Gastrocnemius medialis (tissue), 4 donors: ENCODE data around the gene SGO2. TPM values are rescaled to one million over a fixed set of nuclear protein-coding genes. Genes with fewer than 3 reads are reported as not detected.

ENCODE experiments used
- ATAC-seq, 2 donors: fragments of 150-250 bp; one replicate each; pipeline ENCODE4 v1.9.1; 2016
- DNase-seq, 2 donors: peaks; one replicate each; pipeline ENCODE4 v3.0.0-alpha.2; 2019
- H3K27ac ChIP-seq, 4 donors: fragments of 200-600 bp; sonication (generic); 1 replicate in 1 of 4; 2 replicates in 3 of 4; pipeline ENCODE4 v1.5.1; 2016 to 2018; ENCODE audit warnings: mild to moderate bottlenecking in 2 of 4, moderate library complexity in 1 of 4
- H3K27me3 ChIP-seq, 3 donors: fragments of 200-600 bp; sonication (generic) in 2 of 3; 1 replicate in 1 of 3; 2 replicates in 2 of 3; pipeline versions ENCODE4 v1.5.1 to v1.6.0; 2016 to 2019; ENCODE audit warnings: mild to moderate bottlenecking in 1 of 3, moderate library complexity in 1 of 3
- H3K36me3 ChIP-seq, 2 donors: fragments of 200-600 bp; sonication (generic) in 1 of 2; one replicate each; pipeline ENCODE4 v1.5.1; 2017 to 2018
- H3K4me1 ChIP-seq, 2 donors: fragments of 200-600 bp; sonication (generic) in 1 of 2; one replicate each; pipeline ENCODE4 v1.5.1; 2016 to 2017; ENCODE audit warnings: mild to moderate bottlenecking in 2 of 2
- H3K4me3 ChIP-seq, 4 donors: fragments of 200-600 bp; sonication (generic) in 3 of 4; 1 replicate in 1 of 4; 2 replicates in 3 of 4; pipeline ENCODE4 v1.5.1; 2016 to 2019; ENCODE audit warnings: mild to moderate bottlenecking in 2 of 4
- H3K9me3 ChIP-seq, 3 donors: fragments of 200-600 bp; sonication (generic) in 2 of 3; 1 replicate in 1 of 3; 2 replicates in 2 of 3; pipeline ENCODE4 v1.5.1; 2016 to 2019
- CTCF ChIP-seq, 5 experiments: fragments of 450-650 bp in 3 of 5; fragments of 200-600 bp in 2 of 5; sonication (generic) in 2 of 5; IDR thresholded peaks in 4 of 5; conservative IDR thresholded peaks in 1 of 5; 1 replicate in 4 of 5; 2 replicates in 1 of 5; pipeline ENCODE4 v1.5.1; 2016 to 2019; ENCODE audit warnings: antibody characterized with exemption in 5 of 5, mild to moderate bottlenecking in 3 of 5, moderate library complexity in 3 of 5
- POLR2A ChIP-seq, 2 donors: fragments of 450-650 bp; IDR thresholded peaks; one replicate each; pipeline ENCODE4 v1.6.1; 2017; ENCODE audit warnings: antibody characterized with exemption in 2 of 2, mild to moderate bottlenecking in 2 of 2, moderate library complexity in 2 of 2
- in situ Hi-C, 4 donors: fragments of 200-750 bp; cut with MboI; loops; one replicate each; pipeline versions ENCODE4 v1.15.0 to v1.8.0; 2017; ENCODE audit warnings: low sequenced_read_pairs in 4 of 4
- intact Hi-C: fragments of 100-400 bp; cut with DNase I; formaldehyde crosslinking; loops from one replicate; pipeline ENCODE4 v1.15.1; 2023; ENCODE audit warnings: low total_unique reads
- total RNA-seq, 4 donors: library from RNA; depleted of rRNA; stranded (reverse); fragments of >200 nt; gene quantifications; one replicate each; pipeline versions ENCODE4 v1.1.0 to v1.2.3, GENCODE V29; 2016

Gene SGO2
- total RNA-seq, 4 donors from 2014 or later, result 0.61 to 2.6 (median 0.70) TPM

DNA sequence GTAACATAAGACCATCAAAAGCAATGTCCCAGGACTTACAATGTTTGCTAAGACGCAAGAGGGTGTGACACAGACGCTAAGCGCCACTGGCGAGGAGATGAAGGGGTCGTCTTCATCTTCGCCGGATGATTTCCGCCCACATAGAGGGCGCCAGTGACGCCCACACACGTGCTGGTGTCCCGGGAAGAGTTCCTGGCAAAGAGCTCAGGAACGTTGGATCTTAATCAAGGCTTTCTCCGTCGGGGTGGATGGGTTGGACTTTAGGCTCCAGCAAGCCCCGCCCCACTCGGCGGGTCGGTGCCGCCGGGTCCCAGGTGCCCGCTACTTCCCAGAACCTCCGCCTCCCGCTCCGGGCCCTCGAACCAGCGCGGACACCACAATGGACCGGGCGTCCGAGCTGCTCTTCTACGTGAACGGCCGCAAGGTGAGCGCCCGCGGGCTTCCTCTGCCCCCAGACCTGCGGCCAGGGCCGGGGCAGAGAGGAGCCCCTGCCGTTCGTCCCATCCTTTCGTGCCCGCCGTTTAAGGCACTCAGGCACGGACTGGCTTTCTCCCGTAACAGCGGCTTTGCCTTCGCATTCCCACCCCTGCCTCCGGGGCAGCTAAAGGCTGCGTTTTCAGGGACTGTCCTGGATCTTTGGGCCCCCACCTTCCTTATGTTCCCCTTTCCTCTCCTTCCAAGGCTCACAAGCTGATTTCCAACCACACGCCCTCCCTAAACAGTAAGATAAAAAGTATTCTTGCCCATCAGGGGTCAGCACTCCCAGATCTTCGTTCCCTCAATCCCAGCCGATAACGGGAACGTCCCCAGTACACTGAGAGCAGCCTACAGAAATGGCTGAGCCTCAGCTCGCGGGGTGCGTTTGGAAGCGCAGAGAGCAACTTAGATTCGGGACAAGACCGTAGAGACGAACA, 60.0 kb downstream of the SGO2 start, which contains the start of gene AOX1:
AOX1 (plus strand) TSS at position 285 of the 914 bp plus-strand sequence; CDS start at position 380, 95 bp downstream.
- Histone ChIP-seq H3K4me3 (peak within 1 kb of the TSS; percentile 55 to 68 (median 59)), H3K4me1 (peaks cover 0 to 5% of the 10 kb centered on the region in 2 donors), H3K9me3 (no peaks in the 10 kb centered on the region), H3K27me3 (no peaks in the 10 kb centered on the region), H3K36me3 (no peaks in the 10 kb centered on the region), H3K27ac (peak within 1 kb of the TSS; percentile 63 to 78 (median 69))
- TF ChIP-seq POLR2A (IDR thresholded peaks at IDR 0.05) (peak; percentile 43 to 59), CTCF (IDR thresholded peaks at IDR 0.05 in 4 of 5, conservative IDR thresholded peaks at IDR 0.05 in 1 of 5) (no peak)
- in situ Hi-C loops, result loop anchor here in 1 of 4 donors (10.0 kb wide), 1 partner anchor 119 kb away; no protein-coding TSS in a partner anchor
- peak; percentile 67 to 73 for DNase-seq
- ATAC-seq, result peak; percentile 74
- intact Hi-C loops, result no loop called here

DNA sequence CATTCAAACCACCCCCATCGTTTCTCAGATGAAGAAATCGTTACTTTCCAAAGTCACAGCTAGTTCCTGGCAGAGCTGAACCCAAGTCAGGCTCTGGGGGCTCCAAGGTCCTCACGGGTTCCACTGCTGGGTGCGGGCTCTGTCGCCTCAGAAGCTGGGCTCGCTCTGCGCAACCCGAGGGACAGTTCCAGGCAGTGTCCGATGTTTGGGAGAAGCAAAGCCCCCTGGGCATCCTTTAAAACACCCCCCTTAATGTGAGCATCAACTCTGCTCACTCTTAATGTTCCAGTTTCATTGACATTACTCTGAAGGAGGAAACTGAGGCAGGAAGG, 60.6 kb downstream of the SGO2 start:
- in situ Hi-C loops, result loop anchor here in 1 of 4 donors (10.0 kb wide), 1 partner anchor 118 kb away; no protein-coding TSS in a partner anchor
- Histone ChIP-seq H3K27ac (peak overlapping the region; percentile 63 to 78 (median 69)), H3K4me1 (peaks cover 0 to 5% of the 10 kb centered on the region in 2 donors), H3K9me3 (no peaks in the 10 kb centered on the region), H3K4me3 (peak overlapping the region; percentile 55 to 68 (median 59)), H3K36me3 (no peaks in the 10 kb centered on the region), H3K27me3 (no peaks in the 10 kb centered on the region)
- no peak for TF ChIP-seq POLR2A (IDR thresholded peaks at IDR 0.05)
- no peak for TF ChIP-seq CTCF (IDR thresholded peaks at IDR 0.05 in 4 of 5, conservative IDR thresholded peaks at IDR 0.05 in 1 of 5)
- intact Hi-C loops, result no loop called here
- DNase-seq (no peak), ATAC-seq (no peak)

DNA sequence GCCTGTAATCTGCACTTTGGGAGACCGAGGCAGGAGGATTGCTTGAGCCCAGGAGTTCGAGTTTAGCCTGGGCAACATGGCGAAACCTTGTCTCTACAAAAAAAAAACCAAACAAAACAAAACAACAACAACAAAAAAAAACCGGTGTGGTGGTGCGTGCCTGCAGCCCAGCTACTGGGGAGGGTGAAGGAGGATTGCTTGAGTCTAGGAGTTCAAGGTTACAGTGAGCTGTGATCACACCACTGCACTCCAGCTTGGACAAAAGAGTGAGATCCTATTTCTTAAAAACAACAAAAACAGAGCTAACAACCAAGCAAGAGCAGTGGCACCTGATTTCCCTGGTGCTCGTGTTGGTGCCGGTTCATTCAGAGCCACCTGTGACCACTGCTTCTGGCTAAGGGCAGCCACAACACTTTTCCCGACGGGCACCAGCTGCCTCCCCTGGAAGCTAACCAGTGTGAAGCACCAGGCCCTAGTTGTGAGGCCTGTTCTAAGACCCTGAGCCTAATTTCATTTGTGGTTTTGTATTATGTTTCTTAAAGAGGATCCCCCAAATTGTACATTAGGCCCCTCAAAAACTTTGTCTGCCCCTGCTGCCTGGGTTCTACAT, 61.1 kb downstream of the SGO2 start:
- H3K9me3 ChIP-seq, result no peaks in the 10 kb centered on the region
- H3K4me1 ChIP-seq, result peaks cover 0 to 5% of the 10 kb centered on the region in 2 donors
- in situ Hi-C loops (loop anchor here in 1 of 4 donors (10.0 kb wide), 1 partner anchor 118 kb away; no protein-coding TSS in a partner anchor), intact Hi-C loops (no loop called here)
- no peak for TF ChIP-seq CTCF (IDR thresholded peaks at IDR 0.05 in 4 of 5, conservative IDR thresholded peaks at IDR 0.05 in 1 of 5)
- no peak for TF ChIP-seq POLR2A (IDR thresholded peaks at IDR 0.05)
- H3K27ac ChIP-seq, result peak overlapping the region in 3 of 4 donors; percentile 66 to 78 (median 72)
- ATAC-seq (no peak), DNase-seq (no peak)
- no peaks in the 10 kb centered on the region for H3K27me3 ChIP-seq
- H3K36me3 ChIP-seq, result no peaks in the 10 kb centered on the region
- H3K4me3 ChIP-seq, result peak overlapping the region in 3 of 4 donors; percentile 55 to 68 (median 59)

- in situ Hi-C loops, result loop anchor here in 1 of 4 donors (10.0 kb wide), 1 partner anchor 117 kb away; no protein-coding TSS in a partner anchor
Measured at GRCh38 chr2:200588076-200588678, 62.2 kb downstream of the SGO2 start.

More at GRCh38 chr2:200588076-200588678, 62.2 kb downstream of the SGO2 start:
- Histone ChIP-seq H3K27me3 (no peaks in the 10 kb centered on the region), H3K27ac (peak overlapping the region in 1 of 4 donors; percentile 78), H3K36me3 (no peaks in the 10 kb centered on the region), H3K9me3 (no peaks in the 10 kb centered on the region), H3K4me3 (peak overlapping the region in 2 of 4 donors; percentile 55 to 59), H3K4me1 (peaks cover 0 to 5% of the 10 kb centered on the region in 2 donors)
- DNase-seq (no peak), ATAC-seq (no peak)
- intact Hi-C loops, result no loop called here
- TF ChIP-seq CTCF (IDR thresholded peaks at IDR 0.05 in 4 of 5, conservative IDR thresholded peaks at IDR 0.05 in 1 of 5), result no peak
- no peak for TF ChIP-seq POLR2A (IDR thresholded peaks at IDR 0.05)
